ENCODE measurements around the gene DPP4. TPM values are rescaled to one million over a fixed set of nuclear protein-coding genes. Genes with fewer than 3 reads are reported as not detected.

DPP4 gene
- total RNA-seq, 2 donors from 2014 or later, result 36.8 to 76.0 TPM

GRCh38 chr2:162106146-162106551 is 32.1 kb upstream of the DPP4 start:
- 71% methylated on average over 3 of the region's 3 CpGs for WGBS
- no peak overlapping the region for H3K4me3 ChIP-seq
- H3K27me3 ChIP-seq (replicated peaks; ENCODE audit: insufficient read depth), result no peaks in the 10 kb centered on the region
- H3K36me3 ChIP-seq, result no peaks in the 10 kb centered on the region
- no peak for DNase-seq (ENCODE audit: low spot score)
- no peak overlapping the region for H3K27ac ChIP-seq
- no peaks in the 10 kb centered on the region for H3K9me3 ChIP-seq
- intact Hi-C loops (cut with DNase I), result no loop called here
- TF ChIP-seq CTCF (IDR thresholded peaks at IDR 0.05), result no peak
- TF ChIP-seq POLR2AphosphoS5 (IDR thresholded peaks at IDR 0.05), result no peak
- TF ChIP-seq POLR2A (IDR thresholded peaks at IDR 0.05), result no peak
- H3K4me1 ChIP-seq (replicated peaks), result no peaks in the 10 kb centered on the region

GRCh38 chr2:162103443-162104009 is 29.5 kb upstream of the DPP4 start:
- WGBS, result 44% methylated on average over 3 of the region's 3 CpGs
- TF ChIP-seq POLR2A (IDR thresholded peaks at IDR 0.05) (no peak), POLR2AphosphoS5 (IDR thresholded peaks at IDR 0.05) (no peak), CTCF (IDR thresholded peaks at IDR 0.05) (no peak)
- Histone ChIP-seq H3K27me3 (replicated peaks; ENCODE audit: insufficient read depth) (no peaks in the 10 kb centered on the region), H3K36me3 (no peaks in the 10 kb centered on the region), H3K4me3 (no peak overlapping the region), H3K9me3 (no peaks in the 10 kb centered on the region), H3K27ac (no peak overlapping the region), H3K4me1 (replicated peaks) (no peaks in the 10 kb centered on the region)
- intact Hi-C loops (cut with DNase I), result no loop called here
- DNase-seq (ENCODE audit: low spot score), result no peak

GRCh38 chr2:162100579-162100978 is 26.6 kb upstream of the DPP4 start:
- no peak for DNase-seq (ENCODE audit: low spot score)
- TF ChIP-seq CTCF (IDR thresholded peaks at IDR 0.05) (no peak), POLR2AphosphoS5 (IDR thresholded peaks at IDR 0.05) (no peak)
- WGBS, result 81% methylated on average over 1 of the region's 1 CpG
- Histone ChIP-seq H3K27me3 (replicated peaks; ENCODE audit: insufficient read depth) (no peaks in the 10 kb centered on the region), H3K27ac (no peak overlapping the region), H3K9me3 (no peaks in the 10 kb centered on the region), H3K36me3 (no peaks in the 10 kb centered on the region), H3K4me3 (no peak overlapping the region), H3K4me1 (replicated peaks) (no peaks in the 10 kb centered on the region)
- intact Hi-C loops (cut with DNase I), result no loop called here

GRCh38 chr2:162099836-162100235 is 25.8 kb upstream of the DPP4 start:
- no peaks in the 10 kb centered on the region for H3K27me3 ChIP-seq (replicated peaks; ENCODE audit: insufficient read depth)
- H3K4me3 ChIP-seq, result no peak overlapping the region
- H3K27ac ChIP-seq, result no peak overlapping the region
- intact Hi-C loops (cut with DNase I), result no loop called here
- no peaks in the 10 kb centered on the region for H3K9me3 ChIP-seq
- no peaks in the 10 kb centered on the region for H3K36me3 ChIP-seq
- 85% methylated on average over 5 of the region's 5 CpGs for WGBS
- H3K4me1 ChIP-seq (replicated peaks), result no peaks in the 10 kb centered on the region
- no peak for DNase-seq (ENCODE audit: low spot score)
- TF ChIP-seq POLR2AphosphoS5 (IDR thresholded peaks at IDR 0.05), result no peak
- TF ChIP-seq CTCF (IDR thresholded peaks at IDR 0.05), result no peak
- no peak for TF ChIP-seq POLR2A (IDR thresholded peaks at IDR 0.05)

Measured in prostate gland (tissue), 2 donors.